Activated naive CD4-positive, alpha-beta T cell treated with anti-CD3 and anti-CD28 coated beads, Interleukin-2, amount 10 ng/mL, durations not matched to agents 7 days and 5 days (primary cell): ENCODE data around the gene STXBP1.

Source experiments
- CTCF ChIA-PET: fragments of 350-600 bp; sonication (Branson Sonifier 250); formaldehyde crosslinking; loops from one replicate; lab custom pipeline; 2021; ENCODE audit warnings: antibody characterized with exemption; lab: Charles Lee
- DNase-seq: peaks from one replicate; pipeline ENCODE4 v3.0.0-alpha.2; 2020
- H3K27ac Mint-ChIP-seq: one replicate; pipeline ENCODE4 v1.8.0; 2021; ENCODE audit warnings: mild to moderate bottlenecking, moderate library complexity, mixed read lengths
- H3K27me3 Mint-ChIP-seq: one replicate; pipeline ENCODE4 v1.8.0; 2021; ENCODE audit warnings: mild to moderate bottlenecking, mixed read lengths
- H3K36me3 Mint-ChIP-seq: one replicate; pipeline ENCODE4 v1.8.0; 2021; ENCODE audit warnings: mixed read lengths
- H3K4me1 Mint-ChIP-seq: one replicate; pipeline ENCODE4 v1.8.0; 2021; ENCODE audit warnings: mixed read lengths
- H3K4me3 Mint-ChIP-seq: one replicate; pipeline ENCODE4 v1.8.0; 2021; ENCODE audit warnings: mild to moderate bottlenecking, moderate library complexity, mixed read lengths
- H3K9me3 Mint-ChIP-seq: one replicate; pipeline ENCODE4 v1.8.0; 2021; ENCODE audit warnings: mixed read lengths

The STXBP1 gene

DNA sequence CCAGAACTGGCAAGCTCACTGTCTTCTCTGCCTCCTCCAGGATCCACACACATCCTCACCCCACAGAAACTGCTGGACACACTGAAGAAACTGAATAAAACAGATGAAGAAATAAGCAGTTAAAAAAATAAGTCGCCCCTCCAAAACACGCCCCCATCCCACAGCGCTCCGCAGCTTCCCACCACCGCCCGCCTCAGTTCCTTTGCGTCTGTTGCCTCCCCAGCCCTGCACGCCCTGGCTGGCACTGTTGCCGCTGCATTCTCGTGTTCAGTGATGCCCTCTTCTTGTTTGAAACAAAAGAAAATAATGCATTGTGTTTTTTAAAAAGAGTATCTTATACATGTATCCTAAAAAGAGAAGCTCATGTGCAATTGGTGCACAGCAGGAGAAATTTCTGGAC, 78.7 kb downstream of the STXBP1 start:
- Mint-ChIP-seq H3K27me3 (no peaks in the 10 kb centered on the region), H3K4me3 (no peak overlapping the region), H3K9me3 (no peaks in the 10 kb centered on the region), H3K4me1 (no peaks in the 10 kb centered on the region), H3K27ac (no peak overlapping the region), H3K36me3 (no peaks in the 10 kb centered on the region)
- DNase-seq: no peak
- CTCF ChIA-PET: no interaction called here

DNA sequence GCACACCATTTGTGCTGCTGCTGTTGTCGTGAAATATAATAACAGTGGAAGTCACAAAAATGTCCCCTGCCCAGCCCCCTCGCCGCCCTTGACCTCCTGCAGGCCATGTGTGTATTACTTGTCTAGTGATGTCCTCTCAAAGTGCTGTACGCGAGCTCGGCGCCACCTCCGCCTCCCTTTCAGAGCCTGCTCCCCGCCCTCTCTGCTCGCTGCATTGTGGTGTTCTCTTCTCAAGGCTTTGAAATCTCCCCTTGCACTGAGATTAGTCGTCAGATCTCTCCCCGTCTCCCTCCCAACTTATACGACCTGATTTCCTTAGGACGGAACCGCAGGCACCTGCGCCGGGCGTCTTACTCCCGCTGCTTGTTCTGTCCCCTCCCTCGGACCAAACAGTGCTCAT, 80.0 kb downstream of the STXBP1 start:
- Mint-ChIP-seq H3K36me3 (no peaks in the 10 kb centered on the region), H3K27me3 (no peaks in the 10 kb centered on the region), H3K27ac (no peak overlapping the region), H3K4me1 (no peaks in the 10 kb centered on the region), H3K9me3 (no peaks in the 10 kb centered on the region), H3K4me3 (no peak overlapping the region)
- no peak for DNase-seq
- CTCF ChIA-PET: no interaction called here

DNA sequence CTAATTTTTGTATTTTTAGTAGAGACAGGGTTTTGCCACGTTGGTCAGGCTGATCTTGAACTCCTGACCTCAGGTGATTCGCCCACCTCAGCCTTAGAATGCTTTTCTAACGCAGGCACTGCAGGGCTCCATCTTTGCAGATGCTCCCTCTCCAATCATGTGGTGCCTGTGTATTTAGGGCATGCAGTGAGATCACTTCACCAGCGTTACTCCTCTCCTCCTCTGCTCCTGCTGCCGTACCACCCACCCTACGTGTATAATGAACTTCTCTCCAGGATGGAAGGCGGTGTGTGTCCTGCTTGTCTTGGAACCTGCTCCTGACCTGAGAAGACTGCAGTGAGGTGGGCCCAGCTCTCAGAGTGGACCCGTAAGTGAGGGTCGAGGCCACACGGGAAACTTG, 81.1 kb downstream of the STXBP1 start:
- no peaks in the 10 kb centered on the region for H3K36me3 Mint-ChIP-seq

DNA sequence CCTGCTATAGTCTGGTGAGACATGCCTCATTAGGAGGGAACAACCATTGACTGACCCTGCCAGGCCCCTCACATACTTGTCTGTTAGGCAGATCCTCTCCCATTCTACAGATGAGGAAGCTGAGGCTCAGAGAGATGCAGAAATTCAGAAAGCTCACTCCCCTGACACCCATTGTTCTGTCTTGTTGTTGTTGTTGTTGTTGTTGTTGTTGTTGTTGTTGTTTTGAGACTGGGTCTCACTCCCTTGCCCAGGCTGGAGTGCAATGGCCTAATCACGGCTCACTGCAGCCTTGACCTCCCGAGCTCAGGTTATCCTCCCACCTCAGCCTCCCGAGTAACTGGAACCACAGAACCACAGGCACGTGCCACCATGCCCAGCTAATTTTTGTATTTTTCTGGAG, 81.6 kb downstream of the STXBP1 start:
- H3K27me3 Mint-ChIP-seq: no peaks in the 10 kb centered on the region
- no peak overlapping the region for H3K4me3 Mint-ChIP-seq
- H3K36me3 Mint-ChIP-seq: no peaks in the 10 kb centered on the region
- CTCF ChIA-PET: interaction anchor here (0.9 kb wide), 1 partner anchor 103 kb away, joined by 3 read pairs; no protein-coding TSS in a partner anchor
- H3K27ac Mint-ChIP-seq: no peak overlapping the region
- no peaks in the 10 kb centered on the region for H3K4me1 Mint-ChIP-seq
- H3K9me3 Mint-ChIP-seq: no peaks in the 10 kb centered on the region
- no peak for DNase-seq

More for the DNA sequence above, 81.1 kb downstream of the STXBP1 start:
- Mint-ChIP-seq H3K4me1 (no peaks in the 10 kb centered on the region), H3K27me3 (no peaks in the 10 kb centered on the region), H3K27ac (no peak overlapping the region), H3K9me3 (no peaks in the 10 kb centered on the region), H3K4me3 (no peak overlapping the region)
- CTCF ChIA-PET: interaction anchor here (0.9 kb wide), 1 partner anchor 103 kb away, joined by 3 read pairs; no protein-coding TSS in a partner anchor
- DNase-seq: no peak

DNA sequence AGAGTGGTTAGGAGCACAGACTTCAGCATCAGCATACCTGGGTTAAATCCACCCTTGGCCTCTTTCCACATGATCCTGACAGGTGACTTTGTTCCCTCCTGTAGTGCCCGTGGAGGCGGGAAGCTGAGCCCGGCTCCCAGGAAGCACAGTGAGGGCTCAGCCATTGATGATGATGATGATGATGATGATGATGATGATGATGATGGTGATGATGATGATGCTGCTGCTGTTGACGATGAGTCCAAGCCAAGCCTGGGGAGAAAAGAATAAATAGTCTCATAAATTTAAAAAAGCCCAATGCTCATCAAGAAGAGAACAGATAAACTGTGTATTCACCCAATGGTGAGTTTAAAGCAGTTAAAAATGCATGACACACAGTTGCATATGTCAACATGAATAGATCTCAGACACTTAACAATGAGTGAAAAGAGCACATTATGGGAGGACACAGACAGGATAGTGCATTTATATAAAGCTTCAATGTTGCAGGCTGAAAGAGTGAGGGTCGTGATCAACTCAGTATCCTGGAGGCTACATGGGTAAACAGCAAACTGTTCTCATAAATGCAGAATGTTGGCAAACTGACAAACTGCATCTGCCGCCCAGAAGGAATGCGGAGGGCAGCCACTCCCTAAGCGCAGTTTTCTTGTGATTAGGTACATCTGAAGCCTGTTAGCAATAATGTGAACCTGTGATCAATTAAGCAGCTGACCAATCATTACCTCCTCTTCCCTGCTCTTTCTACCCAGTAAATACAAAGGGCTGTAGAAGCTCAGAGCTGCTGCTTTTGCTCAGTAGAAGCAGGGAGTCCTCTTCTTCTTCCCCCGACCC, 83.0 kb downstream of the STXBP1 start:
- DNase-seq: no peak
- CTCF ChIA-PET: no interaction called here
- no peak overlapping the region for H3K4me3 Mint-ChIP-seq
- H3K36me3 Mint-ChIP-seq: no peaks in the 10 kb centered on the region
- peaks cover 10% of the 10 kb centered on the region for H3K27me3 Mint-ChIP-seq
- H3K4me1 Mint-ChIP-seq: peaks cover 11% of the 10 kb centered on the region
- no peaks in the 10 kb centered on the region for H3K9me3 Mint-ChIP-seq
- H3K27ac Mint-ChIP-seq: no peak overlapping the region

DNA sequence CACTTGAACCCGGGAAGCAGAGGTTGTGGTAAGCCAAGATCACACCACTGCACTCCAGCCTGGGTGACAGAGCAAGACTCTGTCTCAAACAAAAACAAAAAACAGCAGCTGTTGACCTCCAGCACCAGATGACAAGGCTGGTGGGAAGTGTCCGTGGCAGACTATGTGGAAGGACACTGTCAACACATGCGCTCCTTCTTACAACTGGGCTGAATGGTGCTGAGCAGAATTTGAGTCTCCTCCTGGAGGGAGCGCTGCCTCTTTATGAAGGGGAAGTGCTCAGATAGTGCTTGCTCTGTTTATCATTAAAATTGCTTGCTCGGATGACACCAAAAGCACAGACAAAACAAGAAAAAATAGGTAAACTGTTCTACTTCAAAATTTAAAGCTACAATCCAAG, 85.5 kb downstream of the STXBP1 start:
- Mint-ChIP-seq H3K9me3 (no peaks in the 10 kb centered on the region), H3K27ac (no peak overlapping the region), H3K4me1 (peaks cover 20% of the 10 kb centered on the region), H3K27me3 (peaks cover 11% of the 10 kb centered on the region), H3K4me3 (no peak overlapping the region), H3K36me3 (no peaks in the 10 kb centered on the region)
- CTCF ChIA-PET: no interaction called here
- DNase-seq: no peak

DNA sequence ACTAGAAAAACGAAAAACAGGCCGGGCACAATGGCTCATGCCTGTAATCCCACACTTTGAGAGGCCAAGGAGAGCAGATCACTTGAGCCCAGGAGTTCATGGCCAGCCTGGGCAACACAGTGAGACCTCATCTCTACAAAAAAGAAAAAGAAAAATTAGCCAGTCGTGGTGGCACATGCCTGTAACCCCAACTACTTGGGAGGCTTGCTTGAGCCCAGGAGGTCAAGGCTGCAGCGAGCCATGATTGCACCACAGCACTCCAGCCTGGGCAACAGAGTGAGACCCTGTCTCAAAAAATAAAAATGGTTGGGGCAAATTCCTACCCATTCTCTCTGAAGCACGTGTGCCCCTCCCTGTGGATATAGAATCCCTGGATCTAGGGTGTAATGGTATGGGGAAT, 86.3 kb downstream of the STXBP1 start:
- H3K27me3 Mint-ChIP-seq: peaks cover 15% of the 10 kb centered on the region
- H3K4me3 Mint-ChIP-seq: no peak overlapping the region
- CTCF ChIA-PET: no interaction called here
- no peak overlapping the region for H3K27ac Mint-ChIP-seq
- H3K9me3 Mint-ChIP-seq: no peaks in the 10 kb centered on the region
- no peaks in the 10 kb centered on the region for H3K36me3 Mint-ChIP-seq
- peaks cover 22% of the 10 kb centered on the region for H3K4me1 Mint-ChIP-seq
- DNase-seq: no peak

DNA sequence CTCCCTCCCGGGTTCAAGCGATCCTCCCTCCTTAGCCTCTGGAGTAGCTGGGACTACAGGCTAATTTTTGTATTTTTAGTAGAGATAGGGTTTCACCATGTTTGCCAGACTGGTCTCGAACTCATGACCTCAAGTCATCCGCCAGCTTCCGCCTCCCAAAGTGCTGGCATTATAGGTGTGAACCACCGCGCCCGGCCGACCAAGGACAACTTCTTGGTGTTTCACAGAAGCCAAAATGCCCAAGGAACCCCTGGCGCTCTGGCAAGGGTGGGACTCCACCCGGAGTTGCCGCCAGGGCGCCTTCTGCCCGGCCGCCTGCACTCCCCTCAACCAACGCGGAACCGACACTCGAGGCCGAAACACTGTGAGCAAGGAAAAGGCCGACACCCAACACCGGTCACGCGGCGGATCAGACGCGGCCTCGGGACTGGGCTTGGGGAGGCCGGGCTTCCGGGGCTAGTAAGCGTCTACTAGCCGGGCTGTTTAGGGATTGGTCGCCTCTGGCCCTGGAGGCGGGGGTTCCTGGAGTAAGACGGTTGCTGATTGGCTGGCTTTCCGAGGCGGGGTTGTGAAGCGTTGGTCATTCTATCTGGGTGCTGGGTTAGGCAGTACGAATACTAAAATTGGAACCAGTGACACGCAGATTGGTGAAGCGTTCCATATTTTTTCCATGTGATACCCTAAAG, 87.1 kb downstream of the STXBP1 start:
- CTCF ChIA-PET: no interaction called here
- peaks cover 20% of the 10 kb centered on the region for H3K27me3 Mint-ChIP-seq
- no peaks in the 10 kb centered on the region for H3K36me3 Mint-ChIP-seq

DNA sequence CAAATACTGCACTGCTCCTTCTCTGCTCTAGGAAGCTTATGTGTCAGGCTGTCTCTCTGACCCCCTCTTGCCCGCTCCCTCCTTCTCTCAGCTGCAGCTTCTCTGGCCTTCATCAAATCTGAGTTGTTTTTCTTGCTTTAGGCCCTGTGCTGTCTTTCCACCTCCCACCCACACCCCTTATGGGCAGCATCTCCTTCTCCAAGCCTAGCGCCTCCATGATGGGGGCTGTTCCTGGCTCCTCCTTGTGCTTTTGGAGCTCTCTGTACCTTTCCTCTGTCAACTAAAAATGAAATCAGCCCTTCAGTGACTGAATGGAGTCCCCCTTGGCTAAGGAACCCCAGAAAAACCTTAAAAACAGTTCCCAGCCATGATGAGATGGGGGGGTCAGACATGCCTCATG, 88.1 kb downstream of the STXBP1 start:
- Mint-ChIP-seq H3K27ac (peak overlapping the region; percentile 45), H3K4me1 (peaks cover 22% of the 10 kb centered on the region), H3K36me3 (no peaks in the 10 kb centered on the region), H3K9me3 (no peaks in the 10 kb centered on the region), H3K4me3 (no peak overlapping the region), H3K27me3 (peaks cover 23% of the 10 kb centered on the region)
- no peak for DNase-seq
- CTCF ChIA-PET: interaction anchor here (0.9 kb wide), 1 partner anchor 12 kb away, joined by 3 read pairs; no protein-coding TSS in a partner anchor

More for the DNA sequence above, 87.1 kb downstream of the STXBP1 start:
- DNase-seq: peak; percentile 90
- Mint-ChIP-seq H3K4me1 (peaks cover 22% of the 10 kb centered on the region), H3K4me3 (peak overlapping the region; percentile 52), H3K9me3 (no peaks in the 10 kb centered on the region), H3K27ac (peak overlapping the region; percentile 64)

DNA sequence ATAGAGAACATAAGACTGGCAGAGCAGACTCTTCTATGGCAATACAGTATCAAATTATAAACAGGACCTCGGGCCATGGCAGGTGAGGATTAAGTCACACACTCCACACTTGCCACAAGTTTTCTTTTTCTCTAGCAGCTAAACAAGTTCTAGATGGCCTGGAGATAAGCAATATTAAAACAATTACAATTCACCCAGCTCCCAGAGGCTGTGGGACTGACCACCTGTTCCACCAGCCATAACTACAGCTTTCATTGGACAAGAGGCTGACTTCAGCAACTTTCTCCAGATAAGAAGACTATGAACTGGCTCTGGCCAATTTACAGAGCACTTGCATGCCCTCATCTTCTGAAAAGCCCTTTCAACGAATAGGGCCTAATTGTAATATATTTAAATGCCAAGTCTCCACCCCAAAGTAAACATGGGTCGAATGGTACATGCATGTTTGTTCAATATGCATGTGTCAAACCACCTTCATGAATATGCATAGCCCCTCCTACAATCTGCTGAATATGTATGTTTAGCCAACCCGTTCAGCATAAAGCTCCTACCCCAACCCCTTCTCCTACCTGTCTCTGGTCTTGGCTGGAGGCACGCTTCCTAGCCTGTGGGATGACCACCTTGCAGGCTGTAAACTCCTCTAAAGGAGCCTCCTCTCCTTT, 88.6 kb downstream of the STXBP1 start:
- Mint-ChIP-seq H3K9me3 (no peaks in the 10 kb centered on the region), H3K27me3 (peaks cover 26% of the 10 kb centered on the region), H3K36me3 (no peaks in the 10 kb centered on the region), H3K4me1 (peaks cover 22% of the 10 kb centered on the region), H3K4me3 (no peak overlapping the region), H3K27ac (peak overlapping the region; percentile 45)
- no peak for DNase-seq
- CTCF ChIA-PET: interaction anchor here (0.6 to 0.9 kb wide), 2 partner anchors 11 to 32 kb away, joined by 3 read pairs; no protein-coding TSS in a partner anchor

DNA sequence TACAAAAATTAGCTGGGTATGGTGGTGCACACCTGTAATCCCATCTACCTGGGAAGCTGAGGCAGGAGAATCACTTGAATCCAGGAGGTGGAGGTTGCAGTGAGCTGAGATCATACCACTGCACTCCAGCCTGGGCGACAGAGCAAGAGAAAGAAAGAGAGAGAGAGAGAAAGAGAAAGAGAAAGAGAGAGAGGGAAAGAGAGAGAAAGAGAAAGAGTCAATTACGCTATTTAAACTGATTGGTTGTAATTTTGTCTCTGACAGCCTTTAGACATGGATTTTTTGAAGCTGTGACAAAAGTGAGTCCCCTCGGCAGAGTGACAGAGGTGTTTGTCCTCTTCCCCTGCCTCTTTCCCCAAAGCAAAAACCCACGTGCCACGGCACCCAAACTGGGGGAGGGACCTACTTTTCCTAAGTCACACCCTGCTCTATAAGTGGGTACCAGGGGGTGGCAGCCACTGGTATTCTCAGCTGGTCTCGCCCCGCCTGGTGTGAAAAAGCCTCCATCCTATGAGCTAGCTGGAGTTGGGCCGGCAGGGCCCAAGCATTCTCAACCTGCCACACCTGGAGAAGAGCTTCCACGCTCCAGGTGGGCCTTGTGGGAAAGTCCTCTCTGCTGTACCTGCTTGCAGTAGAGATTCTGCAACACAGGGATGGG, 91.3 kb downstream of the STXBP1 start:
- H3K4me1 Mint-ChIP-seq: peaks cover 31% of the 10 kb centered on the region

DNA sequence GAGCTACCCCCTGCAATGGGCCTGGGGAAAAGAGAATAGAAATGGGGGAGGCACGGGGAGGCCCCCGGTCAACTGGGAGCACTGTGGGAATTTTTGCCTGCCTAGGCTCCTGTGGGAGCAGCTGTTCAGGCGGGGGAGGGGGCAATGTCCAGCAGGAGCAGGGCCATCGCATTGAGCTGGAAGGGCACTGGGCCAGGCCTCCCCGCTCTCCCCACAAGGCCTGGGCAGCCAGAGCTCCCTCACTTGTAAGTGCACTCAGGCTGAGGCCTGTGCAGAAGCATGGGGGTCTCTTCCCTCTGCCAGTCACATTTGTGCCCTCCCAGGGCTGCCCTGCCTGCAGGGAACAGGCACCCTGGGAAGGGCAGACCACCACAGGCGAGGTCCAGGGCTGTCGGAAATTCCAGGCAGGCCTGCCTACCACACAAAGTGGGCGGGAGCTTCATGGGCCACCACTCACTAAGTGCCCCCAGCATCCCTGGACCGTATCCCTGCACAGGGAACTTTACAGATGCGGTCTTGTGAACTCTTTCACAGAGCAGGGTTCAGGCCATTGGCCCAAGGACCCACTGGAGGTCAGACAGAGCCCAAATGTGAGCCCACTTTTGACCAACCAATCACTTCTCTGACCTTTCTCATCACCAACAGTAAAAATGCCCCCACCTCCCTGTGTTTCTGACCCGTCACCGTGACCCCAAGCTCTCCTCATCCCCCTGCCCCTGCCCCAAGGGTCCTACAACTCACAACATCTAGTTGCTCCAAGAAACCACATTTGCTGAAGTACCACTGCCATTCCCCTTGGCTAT, 93.7 kb downstream of the STXBP1 start:
- Mint-ChIP-seq H3K36me3 (no peaks in the 10 kb centered on the region), H3K9me3 (peaks cover 3% of the 10 kb centered on the region), H3K27me3 (peaks cover 20% of the 10 kb centered on the region), H3K27ac (no peak overlapping the region), H3K4me3 (no peak overlapping the region), H3K4me1 (peaks cover 20% of the 10 kb centered on the region)
- CTCF ChIA-PET: no interaction called here
- DNase-seq: no peak

More for the DNA sequence above, 91.3 kb downstream of the STXBP1 start:
- no peak overlapping the region for H3K27ac Mint-ChIP-seq
- CTCF ChIA-PET: interaction anchor here (0.9 kb wide), 1 partner anchor 113 kb away, joined by 4 read pairs; no protein-coding TSS in a partner anchor
- no peak overlapping the region for H3K4me3 Mint-ChIP-seq
- H3K36me3 Mint-ChIP-seq: no peaks in the 10 kb centered on the region
- H3K9me3 Mint-ChIP-seq: no peaks in the 10 kb centered on the region
- no peak for DNase-seq
- peaks cover 28% of the 10 kb centered on the region for H3K27me3 Mint-ChIP-seq

DNA sequence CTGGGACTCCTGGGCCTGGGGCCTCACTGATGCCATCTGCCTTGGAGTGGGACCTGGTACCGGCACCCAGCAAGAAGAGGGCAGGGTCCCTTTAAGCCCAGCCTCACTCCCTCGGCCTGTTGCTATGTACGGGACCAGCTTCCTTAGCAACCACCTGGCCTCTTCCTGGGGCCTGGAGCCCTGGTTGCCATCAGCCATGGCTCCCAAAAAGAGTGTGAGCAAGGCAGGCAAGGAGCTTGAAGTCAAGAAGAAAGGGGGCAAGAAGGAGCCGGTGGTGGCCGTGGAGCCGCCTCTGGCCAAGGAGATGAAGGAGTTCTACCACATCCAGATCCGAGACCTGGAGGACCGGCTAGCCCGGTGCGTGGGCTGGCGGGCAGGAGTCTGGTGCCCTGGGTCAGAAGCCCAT, 94.8 kb downstream of the STXBP1 start, which contains the start of gene CFAP157:
Gene CFAP157 (plus strand): TSS at position 153 of the 406 bp plus-strand sequence. CDS start 44 bp downstream, at position 197.
- H3K27ac Mint-ChIP-seq: no peak within 1 kb of the TSS
- CTCF ChIA-PET: no interaction called here
- no peak within 1 kb of the TSS for H3K4me3 Mint-ChIP-seq

More for the DNA sequence above, 94.8 kb downstream of the STXBP1 start, which contains the start of gene CFAP157:
- no peaks in the 10 kb centered on the region for H3K36me3 Mint-ChIP-seq
- peaks cover 26% of the 10 kb centered on the region for H3K4me1 Mint-ChIP-seq
- H3K9me3 Mint-ChIP-seq: peaks cover 3% of the 10 kb centered on the region
- peaks cover 20% of the 10 kb centered on the region for H3K27me3 Mint-ChIP-seq
- DNase-seq: no peak
